ENCODE measurements around the gene APBB2.
"Not testable (repeated sequence)": the region's sequence is repeated elsewhere in the genome, so short reads cannot be mapped to it uniquely, and the experiment has no call there.

DNA sequence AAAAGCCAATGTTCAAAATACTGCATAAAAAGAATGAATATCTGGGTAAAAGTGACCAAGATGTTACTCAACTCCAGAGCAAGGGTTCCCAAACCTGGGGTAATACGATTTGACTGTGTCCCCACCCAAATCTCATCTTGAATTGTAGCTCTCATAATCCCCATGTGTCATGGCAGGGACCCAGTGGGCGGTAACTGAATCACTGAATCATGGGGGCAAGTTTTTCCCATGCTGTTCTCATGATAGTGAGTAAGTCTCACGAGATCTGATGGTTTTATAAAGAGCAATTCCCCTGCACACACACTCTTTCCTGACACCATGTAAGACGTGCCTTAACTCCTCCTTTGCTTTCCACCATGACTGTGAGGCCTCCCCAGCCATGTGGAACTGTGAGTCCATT lies 64.8 kb downstream of the APBB2 start:
- TF ChIP-seq RAD21 (IDR thresholded peaks at IDR 0.05 in 1 of 2, conservative IDR thresholded peaks at IDR 0.05 in 1 of 2; ENCODE audit: low read depth in 2 of 2, low read length in 2 of 2); EZH2 (IDR thresholded peaks at IDR 0.05; ENCODE audit: low read depth, low read length, severe bottlenecking); EP300 (IDR thresholded peaks at IDR 0.05; ENCODE audit: borderline replicate concordance in 1 of 2, low read depth in 2 of 2, low read length in 2 of 2); POLR2AphosphoS5 (IDR thresholded peaks at IDR 0.05; ENCODE audit: low read depth, low read length); SP1 (IDR thresholded peaks at IDR 0.05; ENCODE audit: low read depth, low read length); SRF (IDR thresholded peaks at IDR 0.05; ENCODE audit: low read depth, low read length); TAF1 (IDR thresholded peaks at IDR 0.05; ENCODE audit: low read depth, low read length); POLR2A (IDR thresholded peaks at IDR 0.05; ENCODE audit: control extremely low read depth in 1 of 2, low read depth in 2 of 2, low read length in 2 of 2); GABPA (IDR thresholded peaks at IDR 0.05; ENCODE audit: borderline replicate concordance, insufficient read depth, low read length): not testable (repeated sequence)
- TF ChIP-seq, protein P1, sequence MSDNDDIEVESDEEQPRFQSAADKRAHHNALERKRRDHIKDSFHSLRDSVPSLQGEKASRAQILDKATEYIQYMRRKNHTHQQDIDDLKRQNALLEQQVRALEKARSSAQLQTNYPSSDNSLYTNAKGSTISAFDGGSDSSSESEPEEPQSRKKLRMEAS (IDR thresholded peaks at IDR 0.05), result not testable (repeated sequence)
- TF ChIP-seq, protein P2, sequence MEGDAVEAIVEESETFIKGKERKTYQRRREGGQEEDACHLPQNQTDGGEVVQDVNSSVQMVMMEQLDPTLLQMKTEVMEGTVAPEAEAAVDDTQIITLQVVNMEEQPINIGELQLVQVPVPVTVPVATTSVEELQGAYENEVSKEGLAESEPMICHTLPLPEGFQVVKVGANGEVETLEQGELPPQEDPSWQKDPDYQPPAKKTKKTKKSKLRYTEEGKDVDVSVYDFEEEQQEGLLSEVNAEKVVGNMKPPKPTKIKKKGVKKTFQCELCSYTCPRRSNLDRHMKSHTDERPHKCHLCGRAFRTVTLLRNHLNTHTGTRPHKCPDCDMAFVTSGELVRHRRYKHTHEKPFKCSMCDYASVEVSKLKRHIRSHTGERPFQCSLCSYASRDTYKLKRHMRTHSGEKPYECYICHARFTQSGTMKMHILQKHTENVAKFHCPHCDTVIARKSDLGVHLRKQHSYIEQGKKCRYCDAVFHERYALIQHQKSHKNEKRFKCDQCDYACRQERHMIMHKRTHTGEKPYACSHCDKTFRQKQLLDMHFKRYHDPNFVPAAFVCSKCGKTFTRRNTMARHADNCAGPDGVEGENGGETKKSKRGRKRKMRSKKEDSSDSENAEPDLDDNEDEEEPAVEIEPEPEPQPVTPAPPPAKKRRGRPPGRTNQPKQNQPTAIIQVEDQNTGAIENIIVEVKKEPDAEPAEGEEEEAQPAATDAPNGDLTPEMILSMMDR (IDR thresholded peaks at IDR 0.05; ENCODE audit: control extremely low read depth in 1 of 3, insufficient read depth in 1 of 3, low read depth in 1 of 3, low read length in 3 of 3), result not testable (repeated sequence)

Measured in H1 (cell line).